HG02798 (cell line): ENCODE results near the gene DNAH7.
"Not testable (repeated sequence)": the region's sequence is repeated elsewhere in the genome, so short reads cannot be mapped to it uniquely, and the experiment has no call there.

Experiments
- ATAC-seq: cut with Tn5 transposase; IDR thresholded peaks from one replicate; pipeline ENCODE4 v1.9.1; 2021; ENCODE audit warnings: mild to moderate bottlenecking; ENCODE audit not compliant: unreplicated experiment, poor library complexity

The DNAH7 gene

DNA sequence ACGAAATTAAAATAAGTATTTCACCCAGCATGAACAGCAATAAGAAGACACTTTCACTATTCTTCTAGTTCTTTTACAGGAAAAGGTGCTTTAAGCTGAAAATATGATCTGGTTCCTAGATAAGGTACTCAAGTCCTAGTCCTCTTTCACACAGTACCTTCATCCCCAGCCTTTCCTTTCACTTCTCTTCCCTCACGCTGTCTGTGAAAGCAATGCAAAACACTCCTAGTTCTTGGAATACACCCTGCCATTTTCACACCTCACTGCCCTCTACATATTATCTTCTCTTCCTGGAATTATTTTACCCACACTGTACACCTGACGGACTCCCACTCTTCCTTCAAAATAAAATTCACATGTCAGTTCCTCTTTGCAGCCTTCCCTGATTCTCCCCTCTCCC is 82.9 kb downstream of the DNAH7 start:
- no peak for ATAC-seq

DNA sequence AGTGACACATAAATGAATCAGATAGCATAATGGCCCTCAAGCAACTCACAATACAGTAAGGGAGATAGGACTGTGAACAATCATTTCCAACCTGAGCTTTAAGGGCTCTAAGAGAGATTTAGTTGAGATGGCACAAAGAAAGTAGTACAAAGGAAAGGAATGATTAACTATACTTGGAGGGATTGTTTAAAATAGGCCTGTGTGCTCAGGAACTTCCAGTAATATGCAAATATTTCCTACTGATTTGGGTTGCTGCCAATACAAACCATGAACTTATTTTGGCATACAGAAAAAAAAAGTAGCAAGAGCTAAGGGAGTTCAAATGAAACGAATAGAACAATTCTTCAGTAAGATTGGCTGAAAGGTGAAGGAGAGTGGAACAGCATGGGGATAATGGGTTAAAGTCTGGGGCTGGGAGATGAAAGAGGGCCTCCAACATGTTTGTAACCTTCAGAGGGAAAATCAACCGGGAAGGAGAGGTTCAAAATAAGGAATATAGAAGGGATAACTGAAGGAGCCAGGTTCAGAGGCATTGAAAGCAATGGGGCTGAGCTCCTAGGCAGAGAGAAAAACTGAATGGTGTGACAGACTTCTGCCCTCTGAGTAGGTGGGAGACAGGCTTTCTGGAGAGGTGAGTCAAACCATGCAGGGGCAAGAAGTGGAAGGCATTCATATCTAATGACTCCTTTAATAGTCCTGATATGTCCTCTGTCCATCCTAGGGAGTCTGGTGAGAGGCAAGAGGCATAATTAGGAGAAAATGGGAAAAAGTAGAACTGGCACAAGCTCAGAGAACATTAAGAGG is 83.5 kb downstream of the DNAH7 start:
- no peak for ATAC-seq

GRCh38 chr2:195967336-195967735 is 101.3 kb downstream of the DNAH7 start:
- no peak for ATAC-seq

GRCh38 chr2:195961873-195962272 is 106.8 kb downstream of the DNAH7 start:
- peak; percentile 91 for ATAC-seq

DNA sequence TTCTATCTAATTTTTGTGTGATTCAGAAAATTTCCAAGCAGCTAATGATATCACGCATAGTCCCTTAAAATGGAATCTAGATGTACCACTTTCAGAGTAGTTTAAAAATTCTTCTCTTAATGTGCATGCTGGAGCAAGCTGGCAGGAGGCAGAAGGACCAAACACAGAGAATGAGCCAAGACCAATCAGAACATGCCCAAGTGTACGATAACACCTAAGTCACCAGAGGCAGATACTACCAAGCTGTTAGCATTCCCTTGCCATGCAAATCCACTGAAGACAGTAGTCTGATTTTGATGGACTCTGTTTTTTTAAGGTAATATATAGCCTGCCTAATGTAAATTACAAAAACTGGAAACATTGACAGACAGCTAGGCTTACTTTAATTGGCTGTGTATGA is 109.3 kb downstream of the DNAH7 start:
- ATAC-seq = no peak

DNA sequence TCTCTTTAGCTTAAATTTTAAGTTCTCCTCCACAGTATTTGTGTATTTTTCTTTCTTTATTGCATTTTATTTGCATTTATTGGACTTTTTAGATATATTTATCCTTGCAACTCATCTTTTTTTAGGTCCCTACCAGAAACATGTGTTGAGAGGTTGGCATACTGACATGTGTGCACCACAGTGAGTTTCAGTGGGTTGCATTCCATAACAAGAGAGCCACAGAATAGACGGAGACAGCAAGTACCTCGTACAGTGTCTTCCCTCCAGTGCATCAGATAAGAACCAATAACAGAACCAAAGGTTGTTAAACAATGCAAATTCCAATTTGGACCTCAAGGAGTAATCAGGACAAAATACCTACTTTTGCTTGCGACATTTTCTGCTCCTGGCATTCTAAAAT is 111.9 kb downstream of the DNAH7 start:
- no peak for ATAC-seq

GRCh38 chr2:195945056-195945455 is 123.6 kb downstream of the DNAH7 start:
- no peak for ATAC-seq

DNA sequence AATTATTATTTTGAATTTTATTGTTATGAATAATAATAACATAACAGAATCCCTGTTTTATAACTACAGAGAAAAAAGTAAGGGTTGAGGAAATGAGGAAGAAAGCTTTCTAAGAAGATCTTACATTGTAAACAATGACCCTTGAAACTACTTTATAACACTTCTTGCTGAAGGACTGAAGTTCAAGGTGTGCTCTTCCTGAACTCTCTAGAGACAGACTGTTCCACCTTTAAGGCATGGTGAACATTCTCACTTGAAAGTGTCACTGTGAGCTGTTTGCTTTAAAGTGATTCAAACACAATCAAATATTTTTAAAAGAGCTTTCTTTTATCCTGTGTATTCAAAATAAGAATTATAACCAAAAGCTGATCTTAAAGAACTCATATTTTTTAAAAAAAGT is 131.5 kb downstream of the DNAH7 start:
- no peak for ATAC-seq

DNA sequence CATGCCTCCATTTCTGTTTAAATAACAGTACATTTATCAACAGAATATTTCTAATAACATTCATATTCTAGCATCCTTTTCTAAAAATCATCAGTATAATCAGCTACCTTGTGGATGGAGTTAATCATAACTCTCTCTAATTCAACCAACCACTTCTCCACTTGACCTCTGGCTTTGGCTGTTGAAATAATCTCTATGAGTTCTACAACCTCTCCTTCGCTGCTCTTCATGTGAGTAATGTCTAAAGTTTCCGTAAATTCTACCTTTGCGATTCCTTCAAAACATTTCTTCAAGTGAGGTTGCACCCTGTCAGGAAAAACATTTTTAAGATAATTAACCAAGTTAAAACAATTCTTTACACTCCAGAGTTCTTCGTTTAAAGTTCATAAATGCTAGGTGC is 134.2 kb downstream of the DNAH7 start:
- ATAC-seq = no peak

- no peak for ATAC-seq
These were observed 139.1 kb downstream of the DNAH7 start for GRCh38 chr2:195929531-195929930.

- no peak for ATAC-seq
These were observed 143.5 kb downstream of the DNAH7 start for GRCh38 chr2:195925120-195925519.

DNA sequence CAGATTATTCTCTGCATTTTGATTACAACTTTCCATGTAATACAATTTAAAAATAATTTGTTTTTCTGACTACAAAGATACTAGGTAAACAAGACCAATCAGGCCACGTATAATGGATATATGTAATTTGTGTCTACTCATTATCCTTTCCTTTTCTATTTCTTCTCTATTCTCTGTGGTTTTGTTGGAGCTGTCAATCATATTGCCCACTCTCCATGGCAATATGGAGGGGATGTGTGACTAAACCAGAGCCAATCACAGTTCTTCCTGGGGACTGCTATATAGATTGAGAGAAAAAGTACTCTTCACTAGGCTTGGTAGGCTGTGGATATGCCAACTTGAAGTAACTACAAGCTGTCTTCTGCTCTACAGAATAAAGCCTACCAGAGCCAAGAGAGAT is 144.7 kb downstream of the DNAH7 start:
- ATAC-seq = no peak

DNA sequence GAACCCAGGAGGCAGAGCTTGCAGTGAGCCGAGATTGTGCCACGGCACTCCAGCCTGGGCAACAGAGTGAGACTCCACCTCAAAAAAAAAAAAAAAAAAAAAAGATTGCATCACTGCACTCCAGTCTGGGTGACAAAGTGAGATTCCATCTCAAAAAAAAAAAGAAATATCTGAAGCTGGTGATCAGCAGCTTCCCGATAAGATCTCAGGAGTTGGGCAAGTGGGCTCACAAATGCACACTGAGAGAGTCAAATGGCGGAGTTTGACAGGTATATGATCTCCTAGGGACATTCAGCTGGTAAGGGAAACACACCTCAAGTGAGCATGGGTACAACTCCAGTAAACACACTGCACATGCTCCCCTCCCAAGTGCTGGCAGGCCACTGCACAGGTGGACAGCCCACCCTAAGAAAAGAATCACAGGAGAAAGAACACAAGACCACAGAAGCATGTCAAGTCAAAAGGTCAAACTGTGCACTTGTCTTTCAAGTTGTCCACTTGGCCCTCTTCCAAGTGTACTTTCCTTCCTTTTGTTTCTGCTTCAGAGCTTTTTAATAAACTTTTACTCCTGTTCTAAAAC is 151.5 kb downstream of the DNAH7 start:
- not testable (repeated sequence) for ATAC-seq

DNA sequence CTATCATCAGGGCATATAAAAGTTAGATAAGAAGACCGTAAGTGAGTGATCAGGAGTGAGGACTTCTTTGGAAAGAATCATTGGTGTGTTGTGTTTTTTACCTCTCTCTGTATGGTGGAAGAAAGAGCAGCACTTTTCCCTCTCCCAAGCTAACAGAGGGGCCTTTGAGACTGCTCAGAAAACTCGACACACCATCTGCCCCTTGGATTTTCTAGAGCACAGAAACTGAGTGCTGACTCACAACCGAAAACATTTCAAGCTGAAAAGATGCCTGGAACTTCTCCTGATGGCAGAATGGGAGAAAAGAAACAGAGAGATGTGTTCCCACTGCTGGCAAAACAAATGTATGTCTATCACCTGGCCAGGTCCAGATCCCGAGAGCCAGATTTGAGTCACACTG is 156.6 kb downstream of the DNAH7 start:
- ATAC-seq = no peak

DNA sequence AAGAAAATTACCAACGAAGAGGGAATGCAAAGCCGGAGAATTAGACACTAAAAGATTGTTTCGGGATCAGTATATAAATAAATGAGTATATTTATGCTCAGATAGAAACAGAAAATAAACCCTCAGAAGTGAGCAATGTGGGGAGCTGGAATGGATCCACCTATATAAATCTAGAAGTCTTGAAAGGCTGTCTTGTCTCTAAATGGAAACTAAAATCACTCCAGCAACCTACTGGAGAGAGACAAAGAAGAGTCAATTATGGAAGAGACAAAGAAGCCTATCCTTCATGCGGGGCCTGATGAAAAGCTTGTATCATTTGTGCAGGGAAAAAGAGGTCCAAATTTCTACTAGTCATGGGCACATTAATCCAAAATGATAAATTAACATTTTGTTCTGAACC is 158.1 kb downstream of the DNAH7 start:
- no peak for ATAC-seq

DNA sequence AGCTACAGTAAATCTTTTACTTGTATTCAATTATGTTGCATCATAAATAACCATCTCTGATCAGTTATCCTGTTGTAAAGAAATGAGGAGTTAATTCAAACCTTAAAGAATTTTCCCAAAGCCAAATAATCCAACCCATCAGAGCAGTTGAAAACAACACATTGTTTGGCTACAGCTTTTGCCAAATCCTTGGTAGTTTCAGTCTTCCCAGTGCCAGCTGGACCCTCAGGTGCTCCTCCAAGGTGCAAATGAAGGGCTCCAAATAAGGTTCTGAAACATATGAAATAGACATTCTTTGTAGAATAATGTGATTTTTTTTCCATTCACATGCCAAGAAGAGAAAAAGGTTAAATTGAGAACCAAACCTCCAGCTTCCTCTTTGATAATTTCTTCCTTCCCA is 158.7 kb downstream of the DNAH7 start:
- no peak for ATAC-seq

DNA sequence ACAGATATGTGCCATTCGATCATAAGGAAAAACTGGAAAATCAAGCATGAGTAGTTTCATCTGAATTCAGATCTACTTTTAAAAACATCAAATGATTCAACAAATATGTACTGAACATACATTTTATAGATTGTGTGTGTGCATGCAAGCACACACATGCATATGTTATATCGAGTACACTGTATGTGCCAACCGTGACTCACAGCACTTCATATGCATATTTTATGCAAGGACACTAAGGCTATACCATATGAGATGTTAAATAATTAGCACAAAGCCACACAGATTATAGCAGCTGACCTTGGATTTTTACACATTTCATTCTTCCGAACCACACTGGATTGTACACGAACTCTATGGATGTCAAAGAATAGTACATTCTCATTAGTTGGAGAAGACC is 161.2 kb downstream of the DNAH7 start:
- ATAC-seq = no peak

- ATAC-seq = no peak
These were observed 164.7 kb downstream of the DNAH7 start for GRCh38 chr2:195903956-195904355.

- no peak for ATAC-seq
These were observed 165.8 kb downstream of the DNAH7 start for GRCh38 chr2:195902857-195903256.

DNA sequence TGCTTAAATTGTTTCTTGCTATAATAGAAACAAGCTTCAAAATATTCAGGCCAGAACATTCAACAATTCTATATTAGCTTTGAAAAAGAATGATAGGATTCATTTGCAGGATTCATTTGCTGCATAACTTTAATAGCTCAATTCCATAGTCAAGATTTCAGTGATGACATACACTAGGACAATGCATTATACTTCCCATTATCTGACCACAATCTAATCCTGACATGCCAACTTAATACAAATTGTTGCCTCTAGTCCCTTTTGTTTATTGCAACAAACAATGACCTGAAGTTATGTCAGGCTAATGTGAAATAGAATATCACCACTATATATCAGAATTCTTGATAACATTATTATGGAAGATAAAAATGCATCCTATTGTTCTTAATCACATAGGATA is 169.4 kb downstream of the DNAH7 start:
- ATAC-seq = no peak

DNA sequence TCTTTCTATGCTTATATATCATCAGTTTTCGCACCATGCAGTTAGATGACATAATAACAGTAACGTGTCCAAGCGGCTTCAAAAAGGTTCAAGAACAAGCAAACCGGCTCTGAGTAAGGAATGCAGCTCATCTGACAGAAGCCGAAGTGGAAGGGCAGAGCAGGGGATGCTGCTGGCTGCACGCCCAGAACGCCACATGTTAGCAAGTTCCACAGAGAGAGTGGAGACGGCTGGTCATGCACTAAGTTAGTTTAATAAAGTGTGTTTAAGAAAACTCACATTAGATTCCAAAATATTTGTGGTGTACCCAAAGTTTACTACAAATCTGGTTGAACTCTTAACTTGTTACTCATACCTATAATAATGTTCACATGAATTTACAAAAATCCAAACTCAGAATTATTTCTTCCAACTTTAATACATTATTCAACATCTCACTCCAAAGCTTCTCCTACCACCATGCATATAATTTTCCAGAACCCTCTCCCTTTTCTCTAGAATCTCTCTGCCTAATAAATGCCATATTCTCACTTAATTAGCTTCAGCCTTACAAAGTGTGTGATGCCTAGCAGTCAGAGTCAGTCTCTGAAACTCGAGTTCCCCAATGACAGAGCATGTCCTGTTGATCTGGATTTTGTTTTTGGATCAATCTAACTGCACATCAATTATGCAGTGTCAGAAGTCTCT is 170.0 kb downstream of the DNAH7 start:
- ATAC-seq = no peak

- no peak for ATAC-seq
These were observed 177.6 kb downstream of the DNAH7 start for GRCh38 chr2:195891081-195891480.
